Measurements from ENCODE around the gene FHDC1.

Gene FHDC1

GRCh38 chr4:152973629-152974467, 37.7 kb downstream of the FHDC1 start:
- Histone ChIP-seq H3K27me3 (ENCODE audit: low read depth, low read length) (no peaks in the 10 kb centered on the region), H3K36me3 (ENCODE audit: control insufficient read depth in 1 of 2, insufficient read depth in 2 of 2, low read length in 2 of 2) (no peaks in the 10 kb centered on the region), H3K4me1 (ENCODE audit: control insufficient read depth in 1 of 2, insufficient read depth in 2 of 2, low read length in 2 of 2) (no peaks in the 10 kb centered on the region), H3K27ac (ENCODE audit: low read length) (no peak overlapping the region), H3K4me3 (ENCODE audit: low read depth in 1 of 2, low read length in 2 of 2) (no peak overlapping the region), H3K9me3 (ENCODE audit: control insufficient read depth in 1 of 2, low read length in 2 of 2) (no peaks in the 10 kb centered on the region)

GRCh38 chr4:152974468-152975379, 38.6 kb downstream of the FHDC1 start:
- H3K9me3 ChIP-seq (ENCODE audit: control insufficient read depth in 1 of 2, low read length in 2 of 2): no peaks in the 10 kb centered on the region
- H3K27me3 ChIP-seq (ENCODE audit: low read depth, low read length): no peaks in the 10 kb centered on the region
- H3K27ac ChIP-seq (ENCODE audit: low read length): no peak overlapping the region
- H3K4me1 ChIP-seq (ENCODE audit: control insufficient read depth in 1 of 2, insufficient read depth in 2 of 2, low read length in 2 of 2): no peaks in the 10 kb centered on the region
- H3K4me3 ChIP-seq (ENCODE audit: low read depth in 1 of 2, low read length in 2 of 2): no peak overlapping the region
- no peaks in the 10 kb centered on the region for H3K36me3 ChIP-seq (ENCODE audit: control insufficient read depth in 1 of 2, insufficient read depth in 2 of 2, low read length in 2 of 2)

- no peaks in the 10 kb centered on the region for H3K36me3 ChIP-seq (ENCODE audit: control insufficient read depth in 1 of 2, insufficient read depth in 2 of 2, low read length in 2 of 2)
- no peaks in the 10 kb centered on the region for H3K9me3 ChIP-seq (ENCODE audit: control insufficient read depth in 1 of 2, low read length in 2 of 2)
- no peak overlapping the region for H3K27ac ChIP-seq (ENCODE audit: low read length)
- no peak overlapping the region for H3K4me3 ChIP-seq (ENCODE audit: low read depth in 1 of 2, low read length in 2 of 2)
- H3K27me3 ChIP-seq (ENCODE audit: low read depth, low read length): no peaks in the 10 kb centered on the region
- H3K4me1 ChIP-seq (ENCODE audit: control insufficient read depth in 1 of 2, insufficient read depth in 2 of 2, low read length in 2 of 2): no peaks in the 10 kb centered on the region
Observed at GRCh38 chr4:152975380-152976211, 39.5 kb downstream of the FHDC1 start.

GRCh38 chr4:152976212-152976761, 40.2 kb downstream of the FHDC1 start:
- Histone ChIP-seq H3K36me3 (ENCODE audit: control insufficient read depth in 1 of 2, insufficient read depth in 2 of 2, low read length in 2 of 2) (no peaks in the 10 kb centered on the region), H3K9me3 (ENCODE audit: control insufficient read depth in 1 of 2, low read length in 2 of 2) (no peaks in the 10 kb centered on the region), H3K4me3 (ENCODE audit: low read depth in 1 of 2, low read length in 2 of 2) (no peak overlapping the region), H3K4me1 (ENCODE audit: control insufficient read depth in 1 of 2, insufficient read depth in 2 of 2, low read length in 2 of 2) (no peaks in the 10 kb centered on the region), H3K27me3 (ENCODE audit: low read depth, low read length) (no peaks in the 10 kb centered on the region), H3K27ac (ENCODE audit: low read length) (no peak overlapping the region)

GRCh38 chr4:152979731-152980330, 43.7 kb downstream of the FHDC1 start:
- H3K27me3 ChIP-seq (ENCODE audit: low read depth, low read length): peaks cover 3% of the 10 kb centered on the region
- H3K4me1 ChIP-seq (ENCODE audit: control insufficient read depth in 1 of 2, insufficient read depth in 2 of 2, low read length in 2 of 2): no peaks in the 10 kb centered on the region
- no peak overlapping the region for H3K27ac ChIP-seq (ENCODE audit: low read length)
- H3K36me3 ChIP-seq (ENCODE audit: control insufficient read depth in 1 of 2, insufficient read depth in 2 of 2, low read length in 2 of 2): no peaks in the 10 kb centered on the region
- no peaks in the 10 kb centered on the region for H3K9me3 ChIP-seq (ENCODE audit: control insufficient read depth in 1 of 2, low read length in 2 of 2)
- no peak overlapping the region for H3K4me3 ChIP-seq (ENCODE audit: low read depth in 1 of 2, low read length in 2 of 2)

GRCh38 chr4:152981278-152981677, 45.2 kb downstream of the FHDC1 start:
- peaks cover 3% of the 10 kb centered on the region for H3K27me3 ChIP-seq (ENCODE audit: low read depth, low read length)
- no peaks in the 10 kb centered on the region for H3K9me3 ChIP-seq (ENCODE audit: control insufficient read depth in 1 of 2, low read length in 2 of 2)
- H3K27ac ChIP-seq (ENCODE audit: low read length): no peak overlapping the region
- no peaks in the 10 kb centered on the region for H3K4me1 ChIP-seq (ENCODE audit: control insufficient read depth in 1 of 2, insufficient read depth in 2 of 2, low read length in 2 of 2)
- H3K4me3 ChIP-seq (ENCODE audit: low read depth in 1 of 2, low read length in 2 of 2): no peak overlapping the region
- no peaks in the 10 kb centered on the region for H3K36me3 ChIP-seq (ENCODE audit: control insufficient read depth in 1 of 2, insufficient read depth in 2 of 2, low read length in 2 of 2)

- no peaks in the 10 kb centered on the region for H3K4me1 ChIP-seq (ENCODE audit: control insufficient read depth in 1 of 2, insufficient read depth in 2 of 2, low read length in 2 of 2)
- no peaks in the 10 kb centered on the region for H3K9me3 ChIP-seq (ENCODE audit: control insufficient read depth in 1 of 2, low read length in 2 of 2)
- H3K27ac ChIP-seq (ENCODE audit: low read length): no peak overlapping the region
- no peak overlapping the region for H3K4me3 ChIP-seq (ENCODE audit: low read depth in 1 of 2, low read length in 2 of 2)
- no peaks in the 10 kb centered on the region for H3K36me3 ChIP-seq (ENCODE audit: control insufficient read depth in 1 of 2, insufficient read depth in 2 of 2, low read length in 2 of 2)
- peaks cover 3% of the 10 kb centered on the region for H3K27me3 ChIP-seq (ENCODE audit: low read depth, low read length)
Observed at GRCh38 chr4:152981842-152982241, 45.7 kb downstream of the FHDC1 start.

- no peak overlapping the region for H3K4me3 ChIP-seq (ENCODE audit: low read depth in 1 of 2, low read length in 2 of 2)
- no peaks in the 10 kb centered on the region for H3K36me3 ChIP-seq (ENCODE audit: control insufficient read depth in 1 of 2, insufficient read depth in 2 of 2, low read length in 2 of 2)
- no peaks in the 10 kb centered on the region for H3K4me1 ChIP-seq (ENCODE audit: control insufficient read depth in 1 of 2, insufficient read depth in 2 of 2, low read length in 2 of 2)
- no peaks in the 10 kb centered on the region for H3K9me3 ChIP-seq (ENCODE audit: control insufficient read depth in 1 of 2, low read length in 2 of 2)
- no peak overlapping the region for H3K27ac ChIP-seq (ENCODE audit: low read length)
- peaks cover 3% of the 10 kb centered on the region for H3K27me3 ChIP-seq (ENCODE audit: low read depth, low read length)
Observed at GRCh38 chr4:152983221-152983620, 47.1 kb downstream of the FHDC1 start.

- no peaks in the 10 kb centered on the region for H3K36me3 ChIP-seq (ENCODE audit: control insufficient read depth in 1 of 2, insufficient read depth in 2 of 2, low read length in 2 of 2)
- no peaks in the 10 kb centered on the region for H3K9me3 ChIP-seq (ENCODE audit: control insufficient read depth in 1 of 2, low read length in 2 of 2)
- peaks cover 3% of the 10 kb centered on the region for H3K27me3 ChIP-seq (ENCODE audit: low read depth, low read length)
- no peaks in the 10 kb centered on the region for H3K4me1 ChIP-seq (ENCODE audit: control insufficient read depth in 1 of 2, insufficient read depth in 2 of 2, low read length in 2 of 2)
- H3K4me3 ChIP-seq (ENCODE audit: low read depth in 1 of 2, low read length in 2 of 2): no peak overlapping the region
- H3K27ac ChIP-seq (ENCODE audit: low read length): no peak overlapping the region
Observed at GRCh38 chr4:152983774-152984411, 47.8 kb downstream of the FHDC1 start.

Data from muscle layer of duodenum (tissue), 2 donors.